ENCODE measurements around the gene CTPS1. TPM values are rescaled to one million over a fixed set of nuclear protein-coding genes. Genes with fewer than 3 reads are reported as not detected.

The CTPS1 gene
- total RNA-seq = 21.7 TPM
- long read RNA-seq, transcript CTPS1-202 (19 exons, 3,201 nt) = major isoform, 39 of 51 reads
- long read RNA-seq, partial matches to known transcripts = 2 of 51 reads
- long read RNA-seq, other reads (novel, unspliced or antisense) = 5 of 51 reads

- Histone ChIP-seq H3K9me3 (no peaks in the 10 kb centered on the region), H3K27ac (peak within 1 kb of the TSS; percentile 88), H3K27me3 (no peaks in the 10 kb centered on the region), H3K4me3 (peak within 1 kb of the TSS; percentile 66), H3K36me3 (peaks cover 6% of the 10 kb centered on the region), H3K4me1 (peaks cover 32% of the 10 kb centered on the region)
- intact Hi-C loops (cut with DNase I) = no loop called here
- TF ChIP-seq CTCF (IDR thresholded peaks at IDR 0.05) = no peak
- peak; percentile 95 for ATAC-seq
- DNase-seq = peak; percentile 98
These were observed at the start of gene CTPS1 for GRCh38 chr1:40979241-40980067. Gene CTPS1 (plus strand): TSS chr1:40979696. CDS start chr1:40983291, 3,595 bp downstream.

- Histone ChIP-seq H3K4me1 (no peaks in the 10 kb centered on the region), H3K27ac (no peak overlapping the region), H3K27me3 (no peaks in the 10 kb centered on the region), H3K9me3 (no peaks in the 10 kb centered on the region), H3K36me3 (no peaks in the 10 kb centered on the region), H3K4me3 (no peak overlapping the region)
- intact Hi-C loops (cut with DNase I) = no loop called here
- no peak for TF ChIP-seq CTCF (IDR thresholded peaks at IDR 0.05)
- ATAC-seq = peak; percentile 41
- DNase-seq = no peak
These were observed 49.1 kb upstream of the CTPS1 start for GRCh38 chr1:40930174-40930964.

GRCh38 chr1:40931601-40932000 is 47.9 kb upstream of the CTPS1 start:
- DNase-seq = no peak
- TF ChIP-seq CTCF (IDR thresholded peaks at IDR 0.05) = no peak
- Histone ChIP-seq H3K4me1 (no peaks in the 10 kb centered on the region), H3K27ac (no peak overlapping the region), H3K9me3 (no peaks in the 10 kb centered on the region), H3K4me3 (no peak overlapping the region), H3K27me3 (no peaks in the 10 kb centered on the region), H3K36me3 (no peaks in the 10 kb centered on the region)
- intact Hi-C loops (cut with DNase I) = no loop called here
- no peak for ATAC-seq

GRCh38 chr1:40932006-40932405 is 47.5 kb upstream of the CTPS1 start:
- TF ChIP-seq CTCF (IDR thresholded peaks at IDR 0.05) = no peak
- Histone ChIP-seq H3K27ac (no peak overlapping the region), H3K4me1 (no peaks in the 10 kb centered on the region), H3K36me3 (no peaks in the 10 kb centered on the region), H3K9me3 (no peaks in the 10 kb centered on the region), H3K4me3 (no peak overlapping the region), H3K27me3 (no peaks in the 10 kb centered on the region)
- no peak for DNase-seq
- peak; percentile 24 for ATAC-seq
- intact Hi-C loops (cut with DNase I) = no loop called here

GRCh38 chr1:40936931-40937339 is 42.6 kb upstream of the CTPS1 start:
- peak; percentile 47 for ATAC-seq
- intact Hi-C loops (cut with DNase I) = no loop called here
- Histone ChIP-seq H3K27ac (no peak overlapping the region), H3K27me3 (no peaks in the 10 kb centered on the region), H3K4me3 (no peak overlapping the region), H3K4me1 (peaks cover 4% of the 10 kb centered on the region), H3K36me3 (no peaks in the 10 kb centered on the region), H3K9me3 (no peaks in the 10 kb centered on the region)
- TF ChIP-seq CTCF (IDR thresholded peaks at IDR 0.05) = no peak
- no peak for DNase-seq
